Peyer's patch (tissue), 4 donors: ENCODE results near the gene SMIM38.

Experiments
- POLR2A ChIP-seq, 2 donors: fragments of 450-650 bp; IDR thresholded peaks; one replicate each; pipeline ENCODE4 v1.5.1; 2017; ENCODE audit warnings: antibody characterized with exemption in 2 of 2, mild to moderate bottlenecking in 2 of 2, moderate library complexity in 2 of 2
- TF ChIP-seq, protein P1 (sequence below), 6 experiments: fragments of 450-650 bp in 4 of 6; fragments of 200-600 bp in 2 of 6; sonication (generic) in 1 of 6; IDR thresholded peaks; one replicate each; pipeline ENCODE4 v1.5.1; 2017 to 2019; ENCODE audit warnings: antibody characterized with exemption in 6 of 6, mild to moderate bottlenecking in 3 of 6, moderate library complexity in 1 of 6

DNA sequence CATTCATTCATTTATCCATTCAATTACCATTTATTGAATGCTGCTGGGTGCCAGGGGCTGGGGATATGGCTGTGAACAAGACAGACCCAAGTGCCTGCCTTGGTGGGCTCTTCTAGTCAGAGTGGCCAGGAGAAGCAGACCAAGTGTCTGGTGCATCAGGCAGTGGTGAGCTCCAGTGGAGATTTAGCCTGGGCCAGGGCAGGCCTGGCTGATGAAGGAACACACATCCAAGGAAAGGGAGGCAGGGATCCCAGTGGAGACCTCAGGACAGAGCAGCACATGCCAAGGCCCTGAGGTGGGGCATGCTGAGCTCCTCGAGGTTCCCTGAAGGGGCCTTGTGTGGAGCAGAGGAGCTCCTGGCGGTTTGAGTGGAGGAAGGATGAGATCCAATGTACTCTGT is 46.6 kb upstream of the SMIM38 start:
- no peak for TF ChIP-seq POLR2A (IDR thresholded peaks at IDR 0.05)
- TF ChIP-seq, protein P1, sequence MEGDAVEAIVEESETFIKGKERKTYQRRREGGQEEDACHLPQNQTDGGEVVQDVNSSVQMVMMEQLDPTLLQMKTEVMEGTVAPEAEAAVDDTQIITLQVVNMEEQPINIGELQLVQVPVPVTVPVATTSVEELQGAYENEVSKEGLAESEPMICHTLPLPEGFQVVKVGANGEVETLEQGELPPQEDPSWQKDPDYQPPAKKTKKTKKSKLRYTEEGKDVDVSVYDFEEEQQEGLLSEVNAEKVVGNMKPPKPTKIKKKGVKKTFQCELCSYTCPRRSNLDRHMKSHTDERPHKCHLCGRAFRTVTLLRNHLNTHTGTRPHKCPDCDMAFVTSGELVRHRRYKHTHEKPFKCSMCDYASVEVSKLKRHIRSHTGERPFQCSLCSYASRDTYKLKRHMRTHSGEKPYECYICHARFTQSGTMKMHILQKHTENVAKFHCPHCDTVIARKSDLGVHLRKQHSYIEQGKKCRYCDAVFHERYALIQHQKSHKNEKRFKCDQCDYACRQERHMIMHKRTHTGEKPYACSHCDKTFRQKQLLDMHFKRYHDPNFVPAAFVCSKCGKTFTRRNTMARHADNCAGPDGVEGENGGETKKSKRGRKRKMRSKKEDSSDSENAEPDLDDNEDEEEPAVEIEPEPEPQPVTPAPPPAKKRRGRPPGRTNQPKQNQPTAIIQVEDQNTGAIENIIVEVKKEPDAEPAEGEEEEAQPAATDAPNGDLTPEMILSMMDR (IDR thresholded peaks at IDR 0.05) = no peak
